OCI-LY7 (cell line): ENCODE results near the gene SLC19A1. TPM values are rescaled to one million over a fixed set of nuclear protein-coding genes. Genes with fewer than 3 reads are reported as not detected.

Source experiments
- Bru-seq: library from RNA; stranded (reverse); fragments of 400-500 nt; gene quantifications from one replicate; lab custom pipeline; 2021; lab: Mats Ljungman, UMichigan
- BruChase-seq, 2 experiments: library from RNA; stranded (reverse); fragments of 400-500 nt; gene quantifications; one replicate each; lab custom pipeline; 2021; lab: Mats Ljungman, UMichigan
- BruUV-seq: library from RNA; stranded (reverse); fragments of 400-500 nt; replicated peaks from 2 replicates; lab custom pipeline; 2021; lab: Mats Ljungman, UMichigan
- CTCF ChIA-PET: fragments of 300-600 bp; sonication (Branson Sonifier 250); formaldehyde crosslinking; loops from one replicate; lab custom pipeline; 2022; ENCODE audit warnings: antibody characterized with exemption; ENCODE audit not compliant: unreplicated experiment; lab: Charles Lee
- POLR2A ChIA-PET: fragments of 300-600 bp; sonication (Branson Sonifier 250); formaldehyde crosslinking; loops from one replicate; lab custom pipeline; 2022; ENCODE audit warnings: antibody characterized with exemption; lab: Charles Lee
- DNase-seq: peaks from one replicate; pipeline ENCODE4 v3.0.0-alpha.2; 2015; ENCODE audit warnings: low spot score
- H2AFZ ChIP-seq: fragments of 200-600 bp; sonication (generic), shearing (Covaris generic); 2 replicates; pipeline ENCODE4 v1.6.1; 2014; ENCODE audit warnings: mild to moderate bottlenecking, antibody characterized with exemption, low read length, moderate library complexity
- H3K27ac ChIP-seq: fragments of 200-600 bp; sonication (generic); 2 replicates; pipeline ENCODE4 v1.5.1; 2014; ENCODE audit warnings: mixed run types, low read depth, mild to moderate bottlenecking, moderate library complexity, low read length, inconsistent platforms; ENCODE audit not compliant: poor library complexity, severe bottlenecking
- H3K36me3 ChIP-seq: fragments of 200-600 bp; sonication (generic); 2 replicates; pipeline ENCODE4 v1.6.1; 2014; ENCODE audit warnings: mild to moderate bottlenecking, antibody characterized with exemption, low read length, moderate library complexity, mixed read lengths; ENCODE audit not compliant: insufficient read depth
- H3K4me1 ChIP-seq: fragments of 200-600 bp; sonication (generic); 2 replicates; pipeline ENCODE4 v1.5.1; 2014; ENCODE audit warnings: mild to moderate bottlenecking, low read length; ENCODE audit not compliant: insufficient read depth, poor library complexity, severe bottlenecking
- H3K4me2 ChIP-seq: fragments of 200-600 bp; sonication (generic); 2 replicates; pipeline ENCODE4 v1.6.1; 2014; ENCODE audit warnings: mild to moderate bottlenecking, low read length
- H3K4me3 ChIP-seq: fragments of 200-600 bp; sonication (generic); 2 replicates; pipeline ENCODE4 v1.5.1; 2014; ENCODE audit warnings: mild to moderate bottlenecking, low read depth, low read length; ENCODE audit not compliant: poor library complexity, severe bottlenecking
- H3K79me2 ChIP-seq: fragments of 200-600 bp; sonication (generic); 2 replicates; pipeline ENCODE4 v1.6.1; 2016; ENCODE audit warnings: low read depth, mild to moderate bottlenecking, low read length, moderate library complexity, mixed read lengths; ENCODE audit not compliant: insufficient read depth
- H3K9me2 ChIP-seq: fragments of 200-600 bp; sonication (generic); 2 replicates; pipeline ENCODE4 v1.6.1; 2016; ENCODE audit warnings: mild to moderate bottlenecking, low read length, mixed read lengths; ENCODE audit not compliant: insufficient read depth
- H3K9me3 ChIP-seq: fragments of 200-600 bp; sonication (generic); 2 replicates; pipeline ENCODE4 v1.6.1; 2014; ENCODE audit warnings: mild to moderate bottlenecking, mixed run types, low read length, mixed read lengths
- H4K20me1 ChIP-seq: fragments of 200-600 bp; sonication (generic); 2 replicates; pipeline ENCODE4 v1.6.1; 2014; ENCODE audit warnings: mild to moderate bottlenecking, antibody characterized with exemption, low read length, moderate library complexity, mixed read lengths; ENCODE audit not compliant: insufficient read depth
- EZH2phosphoT487 ChIP-seq: fragments of 200-600 bp; sonication (generic); IDR thresholded peaks from 2 replicates; pipeline ENCODE4 v1.6.1; 2018; ENCODE audit warnings: low read depth, borderline replicate concordance, mild to moderate bottlenecking, mixed run types, antibody characterized with exemption, low read length, moderate library complexity, mixed read lengths
- intact Hi-C: fragments of 100-400 bp; cut with micrococcal nuclease; formaldehyde crosslinking; loops from one replicate; pipeline ENCODE4 v1.10.0; 2022; ENCODE audit not compliant: unreplicated experiment
- long read RNA-seq: library from polyadenylated mRNA; stranded (forward); transcript quantifications from one replicate; pipeline ENCODE4 v2.0.0, GENCODE V29; 2022
- total RNA-seq, 2 experiments: library from RNA; depleted of rRNA in 1 of 2; stranded (reverse); fragments of >200 nt in 1 of 2; shearing (Covaris generic) in 1 of 2; gene quantifications; 2 replicates each; pipeline ENCODE4 v1.2.3, GENCODE V29; 2014 to 2022
- TF ChIP-seq, protein P1 (sequence below): fragments of 200-600 bp; sonication (generic); conservative IDR thresholded peaks from 2 replicates; pipeline ENCODE4 v1.5.1; 2014; ENCODE audit warnings: mild to moderate bottlenecking, antibody characterized with exemption, low read length, moderate library complexity, mixed read lengths

The SLC19A1 gene
- total RNA-seq (2014; rRNA removed; shearing (Covaris generic)): 13.2 and 17.9 TPM in 2 replicates
- 41.1 and 41.2 TPM in 2 replicates for total RNA-seq (2022)
- percentile 60 among the genes with signal in this experiment for Bru-seq, nascent RNA
- percentile 73 among the genes with signal in this experiment for BruChase-seq, experiment 1, labeled RNA remaining after a 6-hour chase
- BruChase-seq, experiment 2, labeled RNA remaining after a 2-hour chase: percentile 73 among the genes with signal in this experiment
- long read RNA-seq, transcript SLC19A1-201 (6 exons, 3,811 nt): major isoform, 14 of 61 reads
- long read RNA-seq, partial matches to known transcripts: 15 of 61 reads
- long read RNA-seq, other reads (novel, unspliced or antisense): 27 of 61 reads

GRCh38 chr21:45542242-45542666 is at the start of gene SLC19A1:
TSS of gene SLC19A1 (minus strand) at chr21:45542440. CDS start at chr21:45537959, 4,481 bp downstream.
- ChIA-PET POLR2A (no interaction called here), CTCF (no interaction called here)
- Histone ChIP-seq H3K4me3 (peak within 1 kb of the TSS; percentile 71), H3K9me3 (no peaks in the 10 kb centered on the region), H3K36me3 (no peaks in the 10 kb centered on the region), H3K27ac (no peak within 1 kb of the TSS), H3K9me2 (no peaks in the 10 kb centered on the region), H4K20me1 (no peaks in the 10 kb centered on the region), H2AFZ (no peak within 1 kb of the TSS), H3K4me1 (no peaks in the 10 kb centered on the region), H3K4me2 (peak within 1 kb of the TSS; percentile 95), H3K79me2 (peaks cover 6% of the 10 kb centered on the region; the same call in 1 of the 2 replicates)
- intact Hi-C loops: no loop called here
- TF ChIP-seq, protein P1, sequence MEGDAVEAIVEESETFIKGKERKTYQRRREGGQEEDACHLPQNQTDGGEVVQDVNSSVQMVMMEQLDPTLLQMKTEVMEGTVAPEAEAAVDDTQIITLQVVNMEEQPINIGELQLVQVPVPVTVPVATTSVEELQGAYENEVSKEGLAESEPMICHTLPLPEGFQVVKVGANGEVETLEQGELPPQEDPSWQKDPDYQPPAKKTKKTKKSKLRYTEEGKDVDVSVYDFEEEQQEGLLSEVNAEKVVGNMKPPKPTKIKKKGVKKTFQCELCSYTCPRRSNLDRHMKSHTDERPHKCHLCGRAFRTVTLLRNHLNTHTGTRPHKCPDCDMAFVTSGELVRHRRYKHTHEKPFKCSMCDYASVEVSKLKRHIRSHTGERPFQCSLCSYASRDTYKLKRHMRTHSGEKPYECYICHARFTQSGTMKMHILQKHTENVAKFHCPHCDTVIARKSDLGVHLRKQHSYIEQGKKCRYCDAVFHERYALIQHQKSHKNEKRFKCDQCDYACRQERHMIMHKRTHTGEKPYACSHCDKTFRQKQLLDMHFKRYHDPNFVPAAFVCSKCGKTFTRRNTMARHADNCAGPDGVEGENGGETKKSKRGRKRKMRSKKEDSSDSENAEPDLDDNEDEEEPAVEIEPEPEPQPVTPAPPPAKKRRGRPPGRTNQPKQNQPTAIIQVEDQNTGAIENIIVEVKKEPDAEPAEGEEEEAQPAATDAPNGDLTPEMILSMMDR: no peak
- TF ChIP-seq EZH2phosphoT487: no peak
- no TSS peak for BruUV-seq
- DNase-seq: peak; percentile 73

DNA sequence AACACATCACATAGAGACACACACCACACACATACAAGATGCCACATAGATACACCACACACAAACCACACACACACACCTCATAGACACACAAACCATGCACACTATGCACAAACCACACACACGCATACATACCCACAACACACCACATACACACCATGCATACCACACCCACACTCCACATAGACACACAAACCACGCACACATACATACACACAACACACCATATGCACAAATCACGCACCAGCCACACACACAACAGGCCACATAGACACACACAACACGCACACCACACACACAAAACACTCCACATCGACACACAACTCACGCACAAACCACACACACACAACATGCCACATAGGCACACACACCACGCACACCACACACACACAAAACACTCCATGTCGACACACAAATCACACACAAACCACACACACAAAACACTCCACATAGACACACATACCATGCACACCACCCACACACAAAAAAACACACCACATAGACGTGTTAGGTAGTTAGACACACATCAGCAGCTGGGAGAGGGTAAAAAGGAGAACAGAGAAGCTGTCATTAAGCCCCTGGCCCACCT is 49.5 kb upstream of the SLC19A1 start:
- peaks cover 14% of the 10 kb centered on the region for H3K36me3 ChIP-seq
- TF ChIP-seq, protein P1: no peak
- H3K27ac ChIP-seq: no peak overlapping the region
- H4K20me1 ChIP-seq: no peaks in the 10 kb centered on the region
- H3K4me2 ChIP-seq: peak overlapping the region; percentile 10; the same call in 1 of the 2 replicates
- ChIA-PET CTCF (no interaction called here), POLR2A (no interaction called here)
- BruUV-seq: no TSS peak
- H3K9me3 ChIP-seq: peaks cover 3% of the 10 kb centered on the region; the same call in 1 of the 2 replicates
- peaks cover 23% of the 10 kb centered on the region for H3K79me2 ChIP-seq
- H3K4me3 ChIP-seq: no peak overlapping the region
- no peak for DNase-seq
- H3K4me1 ChIP-seq: peaks cover 22% of the 10 kb centered on the region
- H2AFZ ChIP-seq: no peak overlapping the region
- intact Hi-C loops: loop anchor here (2.0 kb wide), 1 partner anchor 51 kb away; the partner anchor contains the start of gene PCBP3
- H3K9me2 ChIP-seq: no peaks in the 10 kb centered on the region
